Measurements from ENCODE around the gene GRIN3B.

DNA sequence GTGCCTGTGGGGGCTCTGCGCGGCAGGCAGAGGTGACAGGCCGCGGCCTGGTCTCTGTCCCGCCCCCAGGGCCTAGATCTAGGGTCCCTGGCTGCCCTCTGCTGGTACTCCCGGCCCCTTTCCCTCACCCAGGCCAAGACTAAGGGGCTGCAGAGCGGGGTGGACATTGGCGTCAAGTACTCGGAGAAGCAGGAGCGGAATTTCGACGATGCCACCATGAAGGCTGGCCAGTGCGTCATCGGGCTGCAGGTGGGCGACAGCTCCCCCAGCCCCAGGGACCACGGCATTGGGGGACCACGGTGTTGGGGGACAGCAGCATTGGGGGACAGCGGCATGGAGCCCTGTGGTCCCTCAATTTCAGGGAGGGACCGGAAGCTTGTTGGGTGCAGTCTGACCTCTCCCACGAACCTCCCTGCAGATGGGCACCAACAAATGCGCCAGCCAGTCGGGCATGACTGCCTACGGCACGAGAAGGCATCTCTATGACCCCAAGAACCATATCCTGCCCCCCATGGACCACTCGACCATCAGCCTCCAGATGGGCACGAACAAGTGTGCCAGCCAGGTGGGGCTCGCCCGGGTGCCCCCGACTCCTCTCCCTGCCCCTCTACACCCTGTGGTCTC, 35.9 kb downstream of the GRIN3B start:
- TF ChIP-seq EZH2 (IDR thresholded peaks at IDR 0.05; ENCODE audit: insufficient read depth, poor library complexity, severe bottlenecking) (no peak), EZH2phosphoT487 (IDR thresholded peaks at IDR 0.05; ENCODE audit: insufficient read depth, low read depth) (no peak)
